Measurements from ENCODE around the gene PCGF6.

DNA sequence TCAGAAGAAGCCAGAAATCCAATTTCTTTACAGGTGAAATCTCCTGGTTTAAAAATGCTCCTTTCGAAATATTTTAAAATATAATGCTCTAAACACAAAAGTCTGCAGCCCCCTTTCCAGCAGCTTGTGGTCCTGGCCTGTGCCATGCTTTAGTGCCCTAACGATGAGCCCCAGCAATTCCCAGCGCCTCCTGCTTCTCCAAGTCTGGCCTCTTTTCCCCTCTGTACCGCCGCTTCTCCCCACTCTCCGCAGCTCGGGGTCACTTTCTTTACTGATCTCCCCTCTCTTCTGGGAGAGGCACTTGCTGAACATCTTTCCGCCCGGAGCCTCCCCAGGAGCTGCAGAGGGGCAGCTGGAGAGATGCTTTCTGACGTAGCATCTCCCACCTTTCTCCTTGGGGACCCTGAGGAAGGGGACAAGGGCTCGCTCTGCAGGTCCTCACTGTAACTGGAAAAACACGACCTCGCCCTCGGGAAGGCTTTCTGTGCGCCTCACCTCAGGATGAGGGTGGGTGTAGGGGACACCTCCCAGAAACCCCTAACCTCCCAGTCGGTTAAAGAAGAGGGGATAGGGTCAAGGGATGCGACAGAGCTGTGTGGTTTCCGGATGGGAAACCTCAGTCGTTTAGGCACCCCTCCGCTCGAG lies 74.6 kb downstream of the PCGF6 start:
- TF ChIP-seq POLR2A (IDR thresholded peaks at IDR 0.05; ENCODE audit: low read depth) = no peak
- TF ChIP-seq, protein P1, sequence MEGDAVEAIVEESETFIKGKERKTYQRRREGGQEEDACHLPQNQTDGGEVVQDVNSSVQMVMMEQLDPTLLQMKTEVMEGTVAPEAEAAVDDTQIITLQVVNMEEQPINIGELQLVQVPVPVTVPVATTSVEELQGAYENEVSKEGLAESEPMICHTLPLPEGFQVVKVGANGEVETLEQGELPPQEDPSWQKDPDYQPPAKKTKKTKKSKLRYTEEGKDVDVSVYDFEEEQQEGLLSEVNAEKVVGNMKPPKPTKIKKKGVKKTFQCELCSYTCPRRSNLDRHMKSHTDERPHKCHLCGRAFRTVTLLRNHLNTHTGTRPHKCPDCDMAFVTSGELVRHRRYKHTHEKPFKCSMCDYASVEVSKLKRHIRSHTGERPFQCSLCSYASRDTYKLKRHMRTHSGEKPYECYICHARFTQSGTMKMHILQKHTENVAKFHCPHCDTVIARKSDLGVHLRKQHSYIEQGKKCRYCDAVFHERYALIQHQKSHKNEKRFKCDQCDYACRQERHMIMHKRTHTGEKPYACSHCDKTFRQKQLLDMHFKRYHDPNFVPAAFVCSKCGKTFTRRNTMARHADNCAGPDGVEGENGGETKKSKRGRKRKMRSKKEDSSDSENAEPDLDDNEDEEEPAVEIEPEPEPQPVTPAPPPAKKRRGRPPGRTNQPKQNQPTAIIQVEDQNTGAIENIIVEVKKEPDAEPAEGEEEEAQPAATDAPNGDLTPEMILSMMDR (IDR thresholded peaks at IDR 0.05) = no peak
